H9 (cell line): ENCODE data around the gene MED10. TPM values are rescaled to one million over a fixed set of nuclear protein-coding genes. Genes with fewer than 3 reads are reported as not detected.

Experiments
- DNase-seq: peaks from one replicate; pipeline ENCODE4 v3.0.0-alpha.2; 2017
- H2AFZ ChIP-seq: one replicate; pipeline ENCODE4 v1.6.1; 2013; ENCODE audit warnings: mild to moderate bottlenecking, low read length, control low read depth, moderate library complexity
- H2AK5ac ChIP-seq: 2 replicates; pipeline ENCODE4 v1.6.1; 2013; ENCODE audit warnings: low read length, control low read depth, mixed read lengths; ENCODE audit not compliant: insufficient read length
- H2BK120ac ChIP-seq: one replicate; pipeline ENCODE4 v1.6.1; 2013; ENCODE audit warnings: low read depth, mild to moderate bottlenecking, low read length, control low read depth, inconsistent platforms; ENCODE audit not compliant: poor library complexity, severe bottlenecking
- H2BK12ac ChIP-seq: 2 replicates; pipeline ENCODE4 v1.6.1; 2013; ENCODE audit warnings: low read length, control low read depth, mixed read lengths, low read depth; ENCODE audit not compliant: insufficient read length
- H2BK15ac ChIP-seq: 2 replicates; pipeline ENCODE4 v1.6.1; 2013; ENCODE audit warnings: low read depth, low read length, control low read depth
- H2BK20ac ChIP-seq: one replicate; pipeline ENCODE4 v1.6.1; 2013; ENCODE audit warnings: low read depth, mild to moderate bottlenecking, low read length, control low read depth, inconsistent platforms; ENCODE audit not compliant: poor library complexity, severe bottlenecking
- H2BK5ac ChIP-seq: 2 replicates; pipeline ENCODE4 v1.6.1; 2013; ENCODE audit warnings: low read length, control low read depth, mixed read lengths; ENCODE audit not compliant: insufficient read length
- H3K14ac ChIP-seq: 2 replicates; pipeline ENCODE4 v1.6.1; 2013; ENCODE audit warnings: low read length, control low read depth; ENCODE audit not compliant: insufficient read depth
- H3K18ac ChIP-seq: 2 replicates; pipeline ENCODE4 v1.6.1; 2013; ENCODE audit warnings: low read depth, mild to moderate bottlenecking, mixed read lengths, low read length, control low read depth; ENCODE audit not compliant: insufficient read length
- H3K23ac ChIP-seq: 2 replicates; pipeline ENCODE4 v1.6.1; 2013; ENCODE audit warnings: low read length, control low read depth, mixed read lengths, low read depth; ENCODE audit not compliant: insufficient read length
- H3K23me2 ChIP-seq: 2 replicates; pipeline ENCODE4 v1.6.1; 2013; ENCODE audit warnings: low read depth, mild to moderate bottlenecking, mixed read lengths, low read length, control low read depth; ENCODE audit not compliant: insufficient read length, poor library complexity, severe bottlenecking
- H3K27ac ChIP-seq: 2 replicates; pipeline ENCODE4 v1.5.1; 2013; ENCODE audit warnings: low read length, control low read depth, mixed read lengths, low read depth; ENCODE audit not compliant: insufficient read length
- H3K27me3 ChIP-seq: 2 replicates; pipeline ENCODE4 v1.6.1; 2013; ENCODE audit warnings: low read length, control low read depth, inconsistent platforms; ENCODE audit not compliant: insufficient read depth
- H3K4ac ChIP-seq: 2 replicates; pipeline ENCODE4 v1.6.1; 2013; ENCODE audit warnings: low read depth, mild to moderate bottlenecking, control low read depth, inconsistent platforms, low read length, moderate library complexity
- H3K4me1 ChIP-seq: 2 replicates; pipeline ENCODE4 v1.6.1; 2013; ENCODE audit warnings: low read length, control low read depth, inconsistent platforms; ENCODE audit not compliant: insufficient read depth
- H3K4me2 ChIP-seq: 2 replicates; pipeline ENCODE4 v1.6.1; 2013; ENCODE audit warnings: low read length, control low read depth, mixed read lengths; ENCODE audit not compliant: insufficient read length, insufficient read depth
- H3K56ac ChIP-seq: 2 replicates; pipeline ENCODE4 v1.6.1; 2013; ENCODE audit warnings: low read depth, mild to moderate bottlenecking, mixed read lengths, low read length, control low read depth; ENCODE audit not compliant: insufficient read length
- H3K79me1 ChIP-seq: 2 replicates; pipeline ENCODE4 v1.6.1; 2013; ENCODE audit warnings: low read depth, mild to moderate bottlenecking, moderate library complexity, low read length, control low read depth, inconsistent platforms; ENCODE audit not compliant: insufficient read depth, poor library complexity, severe bottlenecking
- H3K79me2 ChIP-seq: 2 replicates; pipeline ENCODE4 v1.6.1; 2013; ENCODE audit warnings: low read length, control low read depth, inconsistent platforms; ENCODE audit not compliant: insufficient read depth
- H3K9ac ChIP-seq: 2 replicates; pipeline ENCODE4 v1.6.1; 2013; ENCODE audit warnings: low read length, control low read depth, mixed read lengths; ENCODE audit not compliant: insufficient read length; ENCODE audit errors: extremely low read depth
- H3K9me3 ChIP-seq: one replicate; pipeline ENCODE4 v1.6.1; 2013; ENCODE audit warnings: low read depth, low read length, inconsistent platforms; ENCODE audit not compliant: control insufficient read depth
- H3T11ph ChIP-seq: one replicate; pipeline ENCODE4 v1.6.1; 2013; ENCODE audit warnings: mild to moderate bottlenecking, low read length, control low read depth, inconsistent platforms
- H4K20me1 ChIP-seq: one replicate; pipeline ENCODE4 v1.6.1; 2013; ENCODE audit not compliant: control insufficient read depth, insufficient read length, insufficient read depth
- H4K5ac ChIP-seq: 2 replicates; pipeline ENCODE4 v1.6.1; 2013; ENCODE audit warnings: low read depth, mild to moderate bottlenecking, mixed read lengths, low read length, control low read depth; ENCODE audit not compliant: insufficient read length
- H4K8ac ChIP-seq: replicated peaks from 2 replicates; pipeline ENCODE4 v1.6.1; 2013; ENCODE audit warnings: low read length, control low read depth, mixed read lengths, low read depth; ENCODE audit not compliant: insufficient read length
- H4K91ac ChIP-seq: 2 replicates; pipeline ENCODE4 v1.6.1; 2013; ENCODE audit warnings: low read depth, mild to moderate bottlenecking, moderate library complexity, mixed read lengths, low read length, control low read depth; ENCODE audit not compliant: insufficient read length
- H3K27ac Mint-ChIP-seq, 3 experiments: 2 replicates in 2 of 3; 3 replicates in 1 of 3; pipeline ENCODE4 v1.8.0; 2020 to 2021; ENCODE audit warnings: mixed read lengths in 3 of 3, mild to moderate bottlenecking in 1 of 3, moderate library complexity in 1 of 3
- H3K27me3 Mint-ChIP-seq: 2 replicates; pipeline ENCODE4 v1.8.0; 2021; ENCODE audit warnings: low read depth, mild to moderate bottlenecking, moderate library complexity, mixed read lengths
- H3K36me3 Mint-ChIP-seq, 3 experiments: 2 replicates in 2 of 3; 3 replicates in 1 of 3; pipeline ENCODE4 v1.8.0; 2020 to 2021; ENCODE audit warnings: low read depth in 3 of 3, mixed read lengths in 3 of 3; ENCODE audit not compliant: insufficient read depth in 1 of 3
- H3K4me1 Mint-ChIP-seq, 2 experiments: 2 replicates each; pipeline ENCODE4 v1.8.0; 2020; ENCODE audit warnings: mixed read lengths in 2 of 2
- H3K4me3 Mint-ChIP-seq, 2 experiments: 2 replicates in 1 of 2; 3 replicates in 1 of 2; pipeline ENCODE4 v1.8.0; 2020 to 2021; ENCODE audit warnings: mild to moderate bottlenecking in 2 of 2, mixed read lengths in 2 of 2, moderate library complexity in 1 of 2
- H3K9me3 Mint-ChIP-seq, 2 experiments: 2 replicates in 1 of 2; 3 replicates in 1 of 2; pipeline ENCODE4 v1.8.0; 2020; ENCODE audit warnings: mild to moderate bottlenecking in 2 of 2, mixed read lengths in 2 of 2, moderate library complexity in 1 of 2
- CTCF ChIP-seq: fragments of 200-600 bp; sonication (generic); conservative IDR thresholded peaks from 3 replicates; pipeline ENCODE4 v1.8.0; 2021; ENCODE audit warnings: antibody characterized with exemption, mild to moderate bottlenecking
- WGBS: extraction: QIAGEN DNeasy Blood & Tissue Kit; methylation state at CpG from one replicate; pipeline ENCODE4 v1.1.7; 2013; ENCODE audit warnings: missing lambda C conversion rate, low lambda C conversion rate, mixed read lengths; ENCODE audit not compliant: insufficient read length; ENCODE audit errors: extremely low coverage; 5-methylcytosine and 5-hydroxymethylcytosine counted together
- total RNA-seq: library from RNA; stranded (reverse); gene quantifications from 2 replicates; pipeline ENCODE4 v1.2.1, GENCODE V29; 2021

MED10 gene
- total RNA-seq, 1 experiment from 2014 or later, result 35.3 TPM

GRCh38 chr5:6361101-6361500, 17.2 kb downstream of the MED10 start:
- H3K56ac ChIP-seq, result no peak overlapping the region

More at GRCh38 chr5:6361101-6361500, 17.2 kb downstream of the MED10 start:
- H3K27ac Mint-ChIP-seq, result no peak overlapping the region
- H2AK5ac ChIP-seq, result no peak overlapping the region
- no peak overlapping the region for H4K5ac ChIP-seq
- TF ChIP-seq CTCF, result no peak
- no peaks in the 10 kb centered on the region for H4K20me1 ChIP-seq
- no peak overlapping the region for H4K91ac ChIP-seq
- peaks cover 6 to 7% of the 10 kb centered on the region in 2 experiments for H3K4me1 Mint-ChIP-seq
- H2AFZ ChIP-seq, result no peak overlapping the region
- no peak overlapping the region for H3K23ac ChIP-seq
- H3K4me1 ChIP-seq, result no peaks in the 10 kb centered on the region
- no peaks in the 10 kb centered on the region for H3K79me1 ChIP-seq
- no peak overlapping the region for H3K14ac ChIP-seq
- no peaks in the 10 kb centered on the region for H3K27me3 Mint-ChIP-seq
- H3K27me3 ChIP-seq, result no peaks in the 10 kb centered on the region
- H4K8ac ChIP-seq, result no peak overlapping the region
- no peak overlapping the region for H3K4me2 ChIP-seq
- no peaks in the 10 kb centered on the region for H3K9me3 ChIP-seq
- DNase-seq, result peak; percentile 8
- H2BK120ac ChIP-seq, result no peak overlapping the region
- no peak overlapping the region for H3K18ac ChIP-seq
- H2BK15ac ChIP-seq, result no peak overlapping the region
- no peaks in the 10 kb centered on the region for H3K23me2 ChIP-seq
- no peak overlapping the region for H2BK20ac ChIP-seq
- H3K4me3 Mint-ChIP-seq, result no peak overlapping the region
- no peak overlapping the region for H3K9ac ChIP-seq
- no peak overlapping the region for H2BK5ac ChIP-seq
- H3K27ac ChIP-seq, result no peak overlapping the region
- H3K9me3 Mint-ChIP-seq, result no peaks in the 10 kb centered on the region
- no peaks in the 10 kb centered on the region for H3K36me3 Mint-ChIP-seq
- WGBS, result no CpG with 5 or more reads among the region's 8 CpGs
- H3K79me2 ChIP-seq, result no peaks in the 10 kb centered on the region
- no peak overlapping the region for H3T11ph ChIP-seq
- no peak overlapping the region for H2BK12ac ChIP-seq
- no peak overlapping the region for H3K4ac ChIP-seq
